GM12878 (cell line): Measurements from ENCODE around the gene RARRES2. TPM values are rescaled to one million over a fixed set of nuclear protein-coding genes. Genes with fewer than 3 reads are reported as not detected.

Experiments
- ATAC-seq: fragments of 200-7000 bp; cut with Tn5 transposase; 3 replicates; pipeline ENCODE4 v1.9.1; 2020; ENCODE audit warnings: mild to moderate bottlenecking, moderate library complexity
- BruUV-seq: library from RNA; stranded (reverse); fragments of 400-500 nt; replicated peaks from 2 replicates; lab custom pipeline; 2021; lab: Mats Ljungman, UMichigan
- CTCF ChIA-PET: fragments of 300-600 bp; sonication (Branson Sonifier 250); formaldehyde crosslinking; extraction: SDS; loops from one replicate; lab custom pipeline; 2021; ENCODE audit warnings: inconsistent platforms; lab: Yijun Ruan, JAX
- POLR2A ChIA-PET: fragments of 350-600 bp; formaldehyde crosslinking; extraction: SDS; loops from one replicate; lab custom pipeline; 2021; ENCODE audit warnings: inconsistent platforms; lab: Charles Lee
- RAD21 ChIA-PET: fragments of 300-600 bp; sonication (Branson Sonifier 250); formaldehyde crosslinking; loops from one replicate; lab custom pipeline; 2023; ENCODE audit warnings: antibody characterized with exemption; ENCODE audit not compliant: unreplicated experiment; lab: Charles Lee
- SMC1A ChIA-PET: fragments of 300-600 bp; sonication (Branson Sonifier 250); formaldehyde crosslinking; loops from one replicate; lab custom pipeline; 2023; ENCODE audit not compliant: unreplicated experiment, uncharacterized antibody; lab: Charles Lee
- DNase-seq: peaks from one replicate; pipeline ENCODE4 v3.0.0-alpha.2; 2011; ENCODE audit warnings: low read depth, low spot score
- FAIRE-seq: peaks from 3 replicates; lab custom pipeline; 2011; peaks lifted over from hg19 to GRCh38; lab: Jason Lieb, UNC
- H2AFZ ChIP-seq: 2 replicates; pipeline ENCODE4 v1.6.0; 2011; ENCODE audit warnings: low read depth, low read length, control low read depth; ENCODE audit not compliant: control insufficient read depth
- H3K27ac ChIP-seq: 2 replicates; pipeline ENCODE4 v1.5.1; 2011; ENCODE audit warnings: control low read depth; ENCODE audit not compliant: control insufficient read depth, insufficient read depth
- H3K27me3 ChIP-seq, 2 experiments: replicated peaks in 1 of 2; 2 replicates each; pipeline versions ENCODE4 v1.6.0 to v1.6.1; 2011; ENCODE audit warnings: low read length in 1 of 2; ENCODE audit not compliant: control insufficient read depth in 2 of 2, insufficient read depth in 2 of 2
- H3K36me3 ChIP-seq, 2 experiments: 2 replicates each; pipeline ENCODE4 v1.5.1; 2011; ENCODE audit warnings: low read length in 1 of 2; ENCODE audit not compliant: control insufficient read depth in 2 of 2, insufficient read depth in 2 of 2
- H3K4me1 ChIP-seq: 2 replicates; pipeline ENCODE4 v1.6.1; 2011; ENCODE audit warnings: mild to moderate bottlenecking, low read length, moderate library complexity, mixed read lengths; ENCODE audit not compliant: control insufficient read depth, insufficient read depth
- H3K4me2 ChIP-seq: 2 replicates; pipeline ENCODE4 v1.6.0; 2011; ENCODE audit warnings: control low read depth; ENCODE audit not compliant: control insufficient read depth, insufficient read depth
- H3K4me3 ChIP-seq: fragments of 200-600 bp; sonication (generic); 2 replicates; pipeline ENCODE4 v1.5.1; 2016
- H3K79me2 ChIP-seq: 2 replicates; pipeline ENCODE4 v1.6.0; 2011; ENCODE audit warnings: low read length; ENCODE audit not compliant: control insufficient read depth, insufficient read depth
- H3K9ac ChIP-seq: 2 replicates; pipeline ENCODE4 v1.8.0; 2011; ENCODE audit warnings: low read length, control low read depth, mixed read lengths; ENCODE audit not compliant: control insufficient read depth, insufficient read depth
- H3K9me3 ChIP-seq: replicated peaks from 3 replicates; pipeline ENCODE4 v1.5.1; 2011; ENCODE audit warnings: mild to moderate bottlenecking, low read length; ENCODE audit not compliant: control insufficient read depth, insufficient read depth
- H4K20me1 ChIP-seq: 2 replicates; pipeline ENCODE4 v1.6.0; 2011; ENCODE audit not compliant: control insufficient read depth, insufficient read depth
- CHD2 ChIP-seq: IDR thresholded peaks from 2 replicates; pipeline ENCODE4 v1.6.1; 2011; ENCODE audit warnings: low read depth, low read length, improper control_type of control experiment, borderline replicate concordance
- KDM1A ChIP-seq: fragments of 200-600 bp; sonication (generic); IDR thresholded peaks from 2 replicates; pipeline ENCODE4 v1.6.1; 2016; ENCODE audit warnings: borderline replicate concordance
- MAX ChIP-seq: IDR thresholded peaks from 2 replicates; pipeline ENCODE4 v1.6.1; 2012; ENCODE audit warnings: low read depth, low read length, improper control_type of control experiment
- NFIC ChIP-seq: IDR thresholded peaks from 2 replicates; pipeline ENCODE4 v1.6.1; 2012; ENCODE audit warnings: low read depth, mild to moderate bottlenecking, inconsistent platforms, low read length, moderate library complexity
- NFXL1 ChIP-seq: fragments of 450-650 bp; IDR thresholded peaks from 2 replicates; pipeline ENCODE4 v1.6.1; 2017; ENCODE audit warnings: antibody characterized with exemption, mild to moderate bottlenecking, borderline replicate concordance
- NR2C2 ChIP-seq: IDR thresholded peaks from 2 replicates; pipeline ENCODE4 v1.6.1; 2011; ENCODE audit warnings: borderline replicate concordance, low read depth; ENCODE audit not compliant: control insufficient read depth, insufficient read length
- SMAD1 ChIP-seq: fragments of 450-650 bp; IDR thresholded peaks from 2 replicates; pipeline ENCODE4 v1.6.1; 2018; ENCODE audit warnings: mild to moderate bottlenecking, low read depth; ENCODE audit not compliant: partially characterized antibody
- SPI1 ChIP-seq: IDR thresholded peaks from 2 replicates; pipeline ENCODE4 v1.6.1; 2011; ENCODE audit warnings: low read depth, mild to moderate bottlenecking, low read length, moderate library complexity, borderline replicate concordance; ENCODE audit not compliant: insufficient read depth
- WGBS: methylation state at CpG from one replicate; pipeline ENCODE4 v1.1.6; 2016; ENCODE audit warnings: low lambda C conversion rate; ENCODE audit not compliant: insufficient replicate concordance, insufficient coverage; ENCODE audit errors: missing lambda C conversion rate; 5-methylcytosine and 5-hydroxymethylcytosine counted together
- in situ Hi-C: fragments of 300-500 bp; cut with MboI; formaldehyde crosslinking; loops from 9 replicates; pipeline ENCODE4 v1.14.3; 2018; ENCODE audit warnings: mixed read lengths
- intact Hi-C: fragments of 100-400 bp; cut with micrococcal nuclease; formaldehyde crosslinking; loops from one replicate; pipeline ENCODE4 v1.14.2; 2022; ENCODE audit not compliant: unreplicated experiment
- polyA plus RNA-seq, 11 experiments: library from polyadenylated mRNA; depleted of rRNA in 4 of 11; unstranded in 6 of 11; stranded (reverse) in 5 of 11; fragments of >200 nt; fragmentation: Nextera tagmentation in 4 of 11; fragmentation: Illumina TruSeq in 1 of 11; extraction: Ambion mirVana in 4 of 11; extraction: Trizol in 1 of 11; gene quantifications; 1 replicate in 1 of 11; 2 replicates in 10 of 11; pipeline versions ENCODE4 v1.2.1 to v1.2.3, GENCODE V29; 2011 to 2016; ENCODE audit warnings: inconsistent platforms in 2 of 11, missing spikeins in 2 of 11, low read depth in 1 of 11
- total RNA-seq, 4 experiments: library from RNA; depleted of rRNA in 3 of 4; stranded (reverse); fragments of >200 nt in 3 of 4; fragmentation: Illumina TruSeq in 1 of 4; extraction: Trizol in 1 of 4; gene quantifications; 2 replicates each; pipeline versions ENCODE4 v1.2.1 to v1.2.3, GENCODE V29; 2013 to 2021
- TF ChIP-seq, protein P1 (sequence below): IDR thresholded peaks from 2 replicates; pipeline ENCODE4 v1.6.1; 2012; ENCODE audit warnings: low read depth, low read length, improper control_type of control experiment
- TF ChIP-seq, protein P2 (sequence below): fragments of 150-350 bp; IDR thresholded peaks from 2 replicates; pipeline ENCODE4 v1.6.1; 2014; ENCODE audit warnings: mild to moderate bottlenecking, low read depth, low read length

RARRES2 gene
- total and polyA plus RNA-seq, 10 of the 15 experiments (the other 5 are each of a cell fraction or from before 2014, with no cell fraction given), result 0.13 to 2.2 (median 0.40) TPM; not detected in 3

GRCh38 chr7:150360363-150361058 lies 19.1 kb upstream of the RARRES2 start:
- ChIA-PET CTCF (interaction anchor here (1.0 kb wide), 1 partner anchor 17 kb away, joined by 5 read pairs; no protein-coding TSS in a partner anchor), SMC1A (interaction anchor here (1.5 kb wide), 1 partner anchor 17 kb away, joined by 9 read pairs; no protein-coding TSS in a partner anchor), POLR2A (no interaction called here), RAD21 (interaction anchor here (0.9 to 1.6 kb wide), 2 partner anchors 35 to 46 kb away, joined by 4 read pairs; no protein-coding TSS in a partner anchor)
- FAIRE-seq (no peak), DNase-seq (no peak), ATAC-seq (no peak)
- Histone ChIP-seq H3K9ac (no peak overlapping the region), H4K20me1 (no peaks in the 10 kb centered on the region), H3K4me3 (no peak overlapping the region), H3K4me1 (peaks cover 29% of the 10 kb centered on the region), H2AFZ (no peak overlapping the region), H3K36me3 (no peaks in the 10 kb centered on the region), H3K9me3 (no peaks in the 10 kb centered on the region), H3K27me3 (no peaks in the 10 kb centered on the region), H3K27ac (no peak overlapping the region), H3K4me2 (no peak overlapping the region), H3K79me2 (no peaks in the 10 kb centered on the region)
- no TSS peak for BruUV-seq
- TF ChIP-seq, protein P1, sequence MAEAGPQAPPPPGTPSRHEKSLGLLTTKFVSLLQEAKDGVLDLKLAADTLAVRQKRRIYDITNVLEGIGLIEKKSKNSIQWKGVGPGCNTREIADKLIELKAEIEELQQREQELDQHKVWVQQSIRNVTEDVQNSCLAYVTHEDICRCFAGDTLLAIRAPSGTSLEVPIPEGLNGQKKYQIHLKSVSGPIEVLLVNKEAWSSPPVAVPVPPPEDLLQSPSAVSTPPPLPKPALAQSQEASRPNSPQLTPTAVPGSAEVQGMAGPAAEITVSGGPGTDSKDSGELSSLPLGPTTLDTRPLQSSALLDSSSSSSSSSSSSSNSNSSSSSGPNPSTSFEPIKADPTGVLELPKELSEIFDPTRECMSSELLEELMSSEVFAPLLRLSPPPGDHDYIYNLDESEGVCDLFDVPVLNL, result no peak
- whole genome bisulfite sequencing, result 88% methylated on average over 5 of the region's 5 CpGs
- intact Hi-C loops (no loop called here), in situ Hi-C loops (loop anchor here (5.0 kb wide), 1 partner anchor 52 kb away; no protein-coding TSS in a partner anchor)

DNA sequence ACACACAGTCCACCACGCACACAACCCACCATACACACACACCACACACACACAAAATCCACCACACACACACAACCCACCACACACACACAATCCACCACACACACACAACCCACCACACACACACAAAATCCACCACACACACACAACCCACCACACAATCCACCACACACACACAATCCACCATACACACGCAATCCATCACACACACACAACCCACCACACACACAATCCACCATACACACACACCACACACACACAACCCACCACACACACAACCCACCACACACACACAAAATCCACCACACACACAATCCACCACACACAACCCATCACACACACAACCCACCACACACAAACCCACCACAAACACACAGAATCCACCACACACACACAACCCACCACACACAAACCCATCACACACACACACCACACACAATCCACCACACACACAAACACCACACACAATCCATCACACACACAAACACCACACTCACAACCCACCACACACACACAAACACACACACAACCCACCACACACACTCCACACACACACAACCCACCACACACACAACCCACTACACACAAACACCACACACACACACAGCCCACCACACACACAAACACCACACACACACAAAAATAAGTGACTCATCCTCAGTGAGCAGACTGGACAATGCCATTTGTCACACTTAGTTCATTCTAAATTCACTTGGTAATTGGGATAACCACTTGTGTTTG lies 18.4 kb upstream of the RARRES2 start:
- in situ Hi-C loops (loop anchor here (5.0 kb wide), 1 partner anchor 53 kb away; no protein-coding TSS in a partner anchor), intact Hi-C loops (loop anchor here (5.0 kb wide), 1 partner anchor 37 kb away; the partner anchor contains the start of genes ACTR3C and LRRC61)
- BruUV-seq, result no TSS peak
- H3K4me1 ChIP-seq, result peaks cover 32% of the 10 kb centered on the region
- no peaks in the 10 kb centered on the region for H4K20me1 ChIP-seq
- ATAC-seq (no peak), DNase-seq (no peak), FAIRE-seq (no peak)
- RAD21 ChIA-PET, result no interaction called here
- no peak overlapping the region for H3K4me3 ChIP-seq
- H3K36me3 ChIP-seq, result no peaks in the 10 kb centered on the region
- no peak overlapping the region for H3K9ac ChIP-seq
- POLR2A ChIA-PET, result no interaction called here
- H3K79me2 ChIP-seq, result no peaks in the 10 kb centered on the region
- CTCF ChIA-PET, result no interaction called here
- WGBS, result 100% methylated on average over 2 of the region's 2 CpGs
- no peak overlapping the region for H3K27ac ChIP-seq
- H3K9me3 ChIP-seq, result no peaks in the 10 kb centered on the region
- H3K4me2 ChIP-seq, result no peak overlapping the region
- no peaks in the 10 kb centered on the region for H3K27me3 ChIP-seq
- H2AFZ ChIP-seq, result no peak overlapping the region
- SMC1A ChIA-PET, result no interaction called here
- no peak for TF ChIP-seq CHD2
- TF ChIP-seq SPI1, result no peak
- no peak for TF ChIP-seq KDM1A
- no peak for TF ChIP-seq MAX
- peak; percentile 12 for TF ChIP-seq NR2C2
- TF ChIP-seq SMAD1, result no peak
- TF ChIP-seq NFXL1, result no peak
- no peak for TF ChIP-seq NFIC
- TF ChIP-seq, protein P2, sequence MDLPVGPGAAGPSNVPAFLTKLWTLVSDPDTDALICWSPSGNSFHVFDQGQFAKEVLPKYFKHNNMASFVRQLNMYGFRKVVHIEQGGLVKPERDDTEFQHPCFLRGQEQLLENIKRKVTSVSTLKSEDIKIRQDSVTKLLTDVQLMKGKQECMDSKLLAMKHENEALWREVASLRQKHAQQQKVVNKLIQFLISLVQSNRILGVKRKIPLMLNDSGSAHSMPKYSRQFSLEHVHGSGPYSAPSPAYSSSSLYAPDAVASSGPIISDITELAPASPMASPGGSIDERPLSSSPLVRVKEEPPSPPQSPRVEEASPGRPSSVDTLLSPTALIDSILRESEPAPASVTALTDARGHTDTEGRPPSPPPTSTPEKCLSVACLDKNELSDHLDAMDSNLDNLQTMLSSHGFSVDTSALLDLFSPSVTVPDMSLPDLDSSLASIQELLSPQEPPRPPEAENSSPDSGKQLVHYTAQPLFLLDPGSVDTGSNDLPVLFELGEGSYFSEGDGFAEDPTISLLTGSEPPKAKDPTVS, result no peak
